K562 (cell line): ENCODE results near the gene VSIG10. TPM values are rescaled to one million over a fixed set of nuclear protein-coding genes. Genes with fewer than 3 reads are reported as not detected.

Experiments used
- ATF7 ChIP-seq: fragments of 450-650 bp; IDR thresholded peaks from 2 replicates; pipeline ENCODE4 v1.7.1; 2014; ENCODE audit warnings: mild to moderate bottlenecking, moderate library complexity
- CC2D1A ChIP-seq: fragments of 450-650 bp; IDR thresholded peaks from 2 replicates; pipeline ENCODE4 v1.6.1; 2017; ENCODE audit warnings: mild to moderate bottlenecking
- DMBX1 ChIP-seq: fragments of 250-450 bp; sonication (Bioruptor Pico); IDR thresholded peaks from 2 replicates; pipeline ENCODE4 v1.8.0; 2022; ENCODE audit warnings: inconsistent platforms, mild to moderate bottlenecking, moderate library complexity, borderline replicate concordance
- HINFP ChIP-seq: fragments of 450-650 bp; conservative IDR thresholded peaks from 2 replicates; pipeline ENCODE4 v1.6.1; 2016; ENCODE audit warnings: missing genetic modification characterization, low read depth, mild to moderate bottlenecking, control low read depth, missing compliant biosample characterization
- HMG20B ChIP-seq: fragments of 250-450 bp; sonication (Bioruptor Pico); IDR thresholded peaks from 2 replicates; pipeline ENCODE4 v1.5.0; 2021; ENCODE audit warnings: mild to moderate bottlenecking
- KLF16 ChIP-seq: IDR thresholded peaks from 2 replicates; pipeline ENCODE4 v1.6.1; 2016; ENCODE audit warnings: antibody characterized with exemption
- MTA2 ChIP-seq: fragments of 450-650 bp; IDR thresholded peaks from 2 replicates; pipeline ENCODE4 v1.6.1; 2016; ENCODE audit warnings: low read depth
- PHF21A ChIP-seq: fragments of 450-650 bp; IDR thresholded peaks from 2 replicates; pipeline ENCODE4 v1.6.1; 2017; ENCODE audit warnings: low read depth, borderline replicate concordance
- POLR2H ChIP-seq: IDR thresholded peaks from 2 replicates; pipeline ENCODE4 v1.6.1; 2016; ENCODE audit warnings: missing genetic modification characterization, low read depth, mild to moderate bottlenecking, control low read depth, missing compliant biosample characterization, moderate library complexity
- TBL1XR1 ChIP-seq, 2 experiments: IDR thresholded peaks; 2 replicates each; pipeline ENCODE4 v1.6.1; 2012; ENCODE audit warnings: improper control_type of control experiment in 2 of 2, low read length in 2 of 2, mild to moderate bottlenecking in 1 of 2
- TCF15 ChIP-seq: fragments of 250-450 bp; sonication (Bioruptor Pico); IDR thresholded peaks from 2 replicates; pipeline ENCODE4 v1.8.0; 2022; ENCODE audit warnings: moderate library complexity, mild to moderate bottlenecking, inconsistent platforms
- TGIF2 ChIP-seq: sonication (generic); formaldehyde crosslinking; IDR thresholded peaks from 2 replicates; pipeline ENCODE4 v1.8.1; 2022; ENCODE audit warnings: mild to moderate bottlenecking, missing genetic modification reagents, moderate library complexity
- ZBTB26 ChIP-seq: fragments of 450-650 bp; formaldehyde crosslinking; IDR thresholded peaks from 2 replicates; pipeline ENCODE4 v1.4.0; 2022; ENCODE audit warnings: missing genetic modification characterization
- ZBTB43 ChIP-seq: sonication (generic); formaldehyde crosslinking; IDR thresholded peaks from 2 replicates; pipeline ENCODE4 v1.8.0; 2023; ENCODE audit warnings: mild to moderate bottlenecking, missing genetic modification reagents
- ZBTB49 ChIP-seq: sonication (generic); formaldehyde crosslinking; IDR thresholded peaks from 2 replicates; pipeline ENCODE4 v1.8.0; 2022; ENCODE audit warnings: missing genetic modification reagents, mild to moderate bottlenecking, borderline replicate concordance
- ZNF121 ChIP-seq: sonication (generic); formaldehyde crosslinking; conservative IDR thresholded peaks from 2 replicates; pipeline ENCODE4 v1.8.0; 2022; ENCODE audit warnings: missing genetic modification reagents
- ZNF124 ChIP-seq: sonication (generic); formaldehyde crosslinking; IDR thresholded peaks from 2 replicates; pipeline ENCODE4 v1.8.1; 2022; ENCODE audit warnings: missing genetic modification reagents
- ZNF146 ChIP-seq: IDR thresholded peaks from one replicate; pipeline ENCODE4 v1.6.1; 2018; ENCODE audit warnings: missing compliant biosample characterization; ENCODE audit not compliant: unreplicated experiment
- ZNF644 ChIP-seq: fragments of 200-800 bp; sonication (Bioruptor generic); IDR thresholded peaks from 2 replicates; pipeline ENCODE4 v1.6.1; 2016; ENCODE audit warnings: low read depth, missing genetic modification characterization, missing compliant biosample characterization
- polyA plus RNA-seq, 8 experiments: library from polyadenylated mRNA; depleted of rRNA in 4 of 8; stranded (reverse) in 5 of 8; unstranded in 3 of 8; fragments of >200 nt; fragmentation: Nextera tagmentation in 2 of 8; fragmentation: Illumina TruSeq in 1 of 8; extraction: Ambion mirVana in 2 of 8; extraction: Trizol in 1 of 8; gene quantifications; 2 replicates each; pipeline versions ENCODE4 v1.2.1 to v1.2.3, GENCODE V29; 2011 to 2014; ENCODE audit warnings: inconsistent platforms in 1 of 8, missing spikeins in 1 of 8
- total RNA-seq, 7 experiments: library from RNA; depleted of rRNA in 6 of 7; stranded (reverse); fragments of >200 nt in 6 of 7; fragmentation: Illumina TruSeq in 2 of 7; extraction: Trizol in 2 of 7; gene quantifications; 2 replicates each; pipeline versions ENCODE4 v1.2.1 to v1.2.3, GENCODE V29; 2011 to 2021; ENCODE audit warnings: low replicate concordance in 1 of 7

VSIG10 gene
- total and polyA plus RNA-seq, 9 of the 15 experiments (the other 6 are each of a cell fraction or from before 2014, with no cell fraction given), result 4.1 to 8.8 (median 4.7) TPM

- TF ChIP-seq ZBTB49 (CRISPR knock-in tag), result no peak
- no peak for TF ChIP-seq TCF15 (CRISPR knock-in tag)
- no peak for TF ChIP-seq DMBX1 (CRISPR knock-in tag)
- TF ChIP-seq TGIF2 (CRISPR knock-in tag), result no peak
- TF ChIP-seq PHF21A, result no peak
- peak; percentile 92 for TF ChIP-seq ZBTB26 (CRISPR knock-in tag)
- no peak for TF ChIP-seq HMG20B (CRISPR knock-in tag)
- TF ChIP-seq ZNF644 (tag), result no peak
- no peak for TF ChIP-seq ZNF124 (CRISPR knock-in tag)
- 0 out of 2 replicates have a peak, but pooled peaks have one; percentile 26 for TF ChIP-seq CC2D1A
- TF ChIP-seq ZNF121, result no peak
- TF ChIP-seq MTA2, result no peak
- TF ChIP-seq HINFP, result no peak
- no peak for TF ChIP-seq ZNF146 (CRISPR knock-in tag)
- no peak for TF ChIP-seq ATF7
- TF ChIP-seq KLF16, result no peak
- TF ChIP-seq TBL1XR1 (IDR thresholded peaks at IDR 0.05; ENCODE audit: low read length in 2 of 2), result no peak
- peak; percentile 70 for TF ChIP-seq POLR2H (tag)
- TF ChIP-seq ZBTB43 (CRISPR knock-in tag), result no peak
Observed at GRCh38 chr12:118061011-118061872, 42.6 kb downstream of the VSIG10 start, which contains the start of gene WSB2 (continued).
